ENCODE results near the gene TCF7L2.

GRCh38 chr10:113162960-113163359 lies 212.9 kb downstream of the TCF7L2 start:
- TF ChIP-seq CTCF (IDR thresholded peaks at IDR 0.05) (no peak), POLR2AphosphoS5 (IDR thresholded peaks at IDR 0.05; ENCODE audit: low read depth, low read length) (no peak), REST (IDR thresholded peaks at IDR 0.05; ENCODE audit: insufficient read depth in 1 of 2, low read depth in 2 of 2, low read length in 1 of 2) (no peak), SIN3A (IDR thresholded peaks at IDR 0.05; ENCODE audit: borderline replicate concordance, insufficient read depth, low read depth, low read length) (no peak)
